ENCODE data around the gene HLA-A.

- TF ChIP-seq CTCF (optimal IDR thresholded peaks at IDR 0.05 in 1 of 3, IDR thresholded peaks at IDR 0.05 in 1 of 3, conservative IDR thresholded peaks at IDR 0.05 in 1 of 3; ENCODE audit: extremely low read depth in 1 of 3, insufficient read depth in 2 of 3, low read length in 3 of 3) (no peak), EZH2 (IDR thresholded peaks at IDR 0.05; ENCODE audit: low read length) (no peak)
These were observed 15.7 kb downstream of the HLA-A start for GRCh38 chr6:29958046-29958445.

All from keratinocyte (primary cell).